K562 (cell line): ENCODE data around the gene PPP1R14D. TPM values are rescaled to one million over a fixed set of nuclear protein-coding genes. Genes with fewer than 3 reads are reported as not detected.
"Not testable (repeated sequence)": the region's sequence is repeated elsewhere in the genome, so short reads cannot be mapped to it uniquely, and the experiment has no call there.

Experiments
- ATAC-seq: fragments of 200-7000 bp; cut with Tn5 transposase; 3 replicates; pipeline ENCODE4 v1.9.1; 2020; ENCODE audit warnings: moderate library complexity
- BruUV-seq: library from RNA; stranded (reverse); fragments of 400-500 nt; replicated peaks from 2 replicates; lab custom pipeline; 2021; lab: Mats Ljungman, UMichigan
- CTCF ChIA-PET: fragments of 300-600 bp; formaldehyde crosslinking; extraction: SDS; loops from one replicate; lab custom pipeline; 2021; ENCODE audit warnings: low intra/inter-chr PET ratio; lab: Yijun Ruan, JAX
- POLR2A ChIA-PET: fragments of 300-600, 350-650 bp; sonication (Branson Sonifier 250); formaldehyde crosslinking; extraction: SDS; loops from one replicate; lab custom pipeline; 2021; ENCODE audit warnings: antibody characterized with exemption, inconsistent platforms; lab: Yijun Ruan, JAX
- DNase-seq, 4 experiments: peaks; one replicate each; pipeline versions ENCODE4 v3.0.0 to v3.0.0-alpha.2; 2011 to 2018; ENCODE audit warnings: low spot score in 3 of 4, mixed read lengths in 3 of 4; ENCODE audit errors: extremely low read depth in 1 of 4
- FAIRE-seq: peaks from 2 replicates; lab custom pipeline; 2011; peaks lifted over from hg19 to GRCh38; lab: Jason Lieb, UNC
- H2AFZ ChIP-seq: 2 replicates; pipeline ENCODE4 v1.6.0; 2011; ENCODE audit warnings: low read depth, low read length, control low read depth, inconsistent platforms
- H3K27ac ChIP-seq: fragments of 200-600 bp; 3 replicates; pipeline ENCODE4 v1.8.0; 2011; ENCODE audit warnings: low read depth, mild to moderate bottlenecking, control low read depth, inconsistent platforms, low read length, moderate library complexity, mixed read lengths; ENCODE audit errors: extremely low read depth
- H3K27me3 ChIP-seq, 2 experiments: fragments of 300-600 bp in 1 of 2; 2 replicates in 1 of 2; 3 replicates in 1 of 2; pipeline versions ENCODE4 v1.6.0 to v1.8.0; 2011; ENCODE audit warnings: inconsistent platforms in 2 of 2, low read length in 2 of 2, mild to moderate bottlenecking in 1 of 2, mixed read lengths in 1 of 2, moderate library complexity in 1 of 2; ENCODE audit not compliant: control insufficient read depth in 2 of 2, insufficient read depth in 2 of 2
- H3K36me3 ChIP-seq: fragments of 300-600 bp; 3 replicates; pipeline ENCODE4 v1.8.0; 2011; ENCODE audit warnings: mild to moderate bottlenecking, low read length, inconsistent platforms; ENCODE audit not compliant: control insufficient read depth, insufficient read depth
- H3K4me1 ChIP-seq, 2 experiments: fragments of 200-600 bp in 1 of 2; replicated peaks in 1 of 2; 2 replicates in 1 of 2; 3 replicates in 1 of 2; pipeline versions ENCODE4 v1.5.1 to v1.8.0; 2011; ENCODE audit warnings: inconsistent platforms in 2 of 2, low read length in 2 of 2, mild to moderate bottlenecking in 1 of 2, mixed read lengths in 1 of 2, moderate library complexity in 1 of 2; ENCODE audit not compliant: control insufficient read depth in 2 of 2, insufficient read depth in 2 of 2
- H3K4me2 ChIP-seq: 2 replicates; pipeline ENCODE4 v1.6.1; 2011; ENCODE audit warnings: low read length, control low read depth, inconsistent platforms, mixed read lengths; ENCODE audit not compliant: insufficient read depth
- H3K4me3 ChIP-seq: fragments of 200-600 bp; sonication (generic), shearing (Covaris generic); 2 replicates; pipeline ENCODE4 v1.5.1; 2016; ENCODE audit warnings: control low read depth, inconsistent platforms
- H3K79me2 ChIP-seq: fragments of 200-600 bp; 3 replicates; pipeline ENCODE4 v1.8.0; 2011; ENCODE audit warnings: low read length, inconsistent platforms; ENCODE audit not compliant: control insufficient read depth, insufficient read depth
- H3K9ac ChIP-seq, 2 experiments: 2 replicates each; pipeline versions ENCODE4 v1.6.0 to v1.6.1; 2011; ENCODE audit warnings: low read depth in 2 of 2, low read length in 2 of 2, control low read depth in 1 of 2, inconsistent platforms in 1 of 2, mild to moderate bottlenecking in 1 of 2, mixed read lengths in 1 of 2; ENCODE audit not compliant: insufficient read depth in 1 of 2
- H3K9me1 ChIP-seq: one replicate; pipeline ENCODE4 v1.6.0; 2011; ENCODE audit warnings: inconsistent platforms, mild to moderate bottlenecking, low read length, moderate library complexity; ENCODE audit not compliant: control insufficient read depth, insufficient read depth
- H3K9me3 ChIP-seq: replicated peaks from 2 replicates; pipeline ENCODE4 v1.5.1; 2011; ENCODE audit warnings: low read depth, low read length, inconsistent platforms; ENCODE audit not compliant: control insufficient read depth, insufficient read depth
- H4K20me1 ChIP-seq: replicated peaks from 2 replicates; pipeline ENCODE4 v1.6.1; 2011; ENCODE audit warnings: low read length, inconsistent platforms, mixed read lengths; ENCODE audit not compliant: control insufficient read depth, insufficient read depth
- BCOR ChIP-seq: fragments of 450-650 bp; IDR thresholded peaks from 2 replicates; pipeline ENCODE4 v1.6.1; 2016
- CTCF ChIP-seq, 3 experiments: IDR thresholded peaks in 2 of 3; conservative IDR thresholded peaks in 1 of 3; 2 replicates each; pipeline ENCODE4 v1.5.1; 2011 to 2012; ENCODE audit warnings: low read length in 3 of 3, mild to moderate bottlenecking in 3 of 3, control low read depth in 2 of 3, improper control_type of control experiment in 1 of 3, inconsistent platforms in 1 of 3, low read depth in 1 of 3, mixed read lengths in 1 of 3, moderate library complexity in 1 of 3; ENCODE audit not compliant: insufficient read depth in 2 of 3
- RBM22 ChIP-seq: fragments of 200-400 bp; formaldehyde crosslinking; IDR thresholded peaks from 2 replicates; pipeline ENCODE4 v1.6.1; 2018; ENCODE audit warnings: low read length, low read depth; ENCODE audit not compliant: poor library complexity, severe bottlenecking
- TFAP4 ChIP-seq: sonication (generic); formaldehyde crosslinking; IDR thresholded peaks from 2 replicates; pipeline ENCODE4 v1.8.0; 2022; ENCODE audit warnings: missing genetic modification reagents, mild to moderate bottlenecking, moderate library complexity, borderline replicate concordance
- TOE1 ChIP-seq, 2 experiments: fragments of 450-650 bp in 1 of 2; sonication (generic) in 1 of 2; formaldehyde crosslinking in 1 of 2; IDR thresholded peaks; 2 replicates each; pipeline versions ENCODE4 v1.7.1 to v1.8.0; 2016 to 2022; ENCODE audit warnings: borderline replicate concordance in 2 of 2, mild to moderate bottlenecking in 2 of 2, antibody characterized with exemption in 1 of 2, inconsistent platforms in 1 of 2, low read depth in 1 of 2, missing genetic modification reagents in 1 of 2, moderate library complexity in 1 of 2
- ZNF384 ChIP-seq: IDR thresholded peaks from 2 replicates; pipeline ENCODE4 v1.6.1; 2012; ENCODE audit warnings: low read depth, low read length, improper control_type of control experiment
- whole genome bisulfite sequencing: fragments of 100-300 bp; shearing (Covaris generic); methylation state at CpG from one replicate; pipeline ENCODE4 v1.1.6; 2016; ENCODE audit warnings: low coverage, mixed read lengths; ENCODE audit not compliant: insufficient coverage; ENCODE audit errors: missing lambda C conversion rate; 5-methylcytosine and 5-hydroxymethylcytosine counted together
- in situ Hi-C: fragments of 300-500 bp; cut with MboI; formaldehyde crosslinking; loops from 4 replicates; pipeline ENCODE4 v1.15.0; 2018; ENCODE audit warnings: inconsistent platforms, mixed read lengths
- intact Hi-C: fragments of 100-400 bp; cut with micrococcal nuclease; formaldehyde crosslinking; loops from 2 replicates; pipeline ENCODE4 v1.14.2; 2022
- polyA plus RNA-seq, 8 experiments: library from polyadenylated mRNA; depleted of rRNA in 4 of 8; stranded (reverse) in 5 of 8; unstranded in 3 of 8; fragments of >200 nt; fragmentation: Nextera tagmentation in 2 of 8; fragmentation: Illumina TruSeq in 1 of 8; extraction: Ambion mirVana in 2 of 8; extraction: Trizol in 1 of 8; gene quantifications; 2 replicates each; pipeline versions ENCODE4 v1.2.1 to v1.2.3, GENCODE V29; 2011 to 2014; ENCODE audit warnings: inconsistent platforms in 1 of 8, missing spikeins in 1 of 8
- total RNA-seq, 7 experiments: library from RNA; depleted of rRNA in 6 of 7; stranded (reverse); fragments of >200 nt in 6 of 7; fragmentation: Illumina TruSeq in 2 of 7; extraction: Trizol in 2 of 7; gene quantifications; 2 replicates each; pipeline versions ENCODE4 v1.2.1 to v1.2.3, GENCODE V29; 2011 to 2021; ENCODE audit warnings: low replicate concordance in 1 of 7

The PPP1R14D gene
- total and polyA plus RNA-seq, 9 of the 15 experiments (the other 6 are each of a cell fraction or from before 2014, with no cell fraction given) = 0.11 to 0.18 TPM; not detected in 7

GRCh38 chr15:40861147-40861546, 32.6 kb upstream of the PPP1R14D start:
- TF ChIP-seq BCOR (peak; percentile 46; the same call in 1 of the 2 replicates), ZNF384 (peak; percentile 84)
- peaks cover 21 to 23% of the 10 kb centered on the region in 2 experiments; a peak in 3 of 5 replicates for H3K4me1 ChIP-seq
- ChIA-PET POLR2A (interaction anchor here (1.0 to 8.2 kb wide), 3 partner anchors 11 to 302 kb away, joined by 3 to 72 read pairs (median 3); partner anchors contain the start of gene RHOV), CTCF (interaction anchor here (6.2 kb wide), 1 partner anchor 32 kb away, joined by 75 read pairs; the partner anchor contains the start of gene VPS18)
- H3K27ac ChIP-seq, H4K20me1 ChIP-seq, H3K9me1 ChIP-seq, BruUV-seq, H3K9me3 ChIP-seq, H3K36me3 ChIP-seq, intact Hi-C loops, H3K79me2 ChIP-seq, H3K4me3 ChIP-seq, H3K27me3 ChIP-seq, in situ Hi-C loops, H3K4me2 ChIP-seq: not testable (repeated sequence)
- 14% methylated on average over 3 of the region's 4 CpGs for WGBS
- peak overlapping the region; percentile 85 for H2AFZ ChIP-seq
- peak; percentile 44 for FAIRE-seq
- peak; percentile 11; the same call in 1 of the 3 replicates for ATAC-seq
- H3K9ac ChIP-seq = peak overlapping the region in 1 of 2 experiments; percentile 26; a peak in 1 of 4 replicates
- peak in 1 of 4 experiments; percentile 46 for DNase-seq

GRCh38 chr15:40859206-40859851, 30.8 kb upstream of the PPP1R14D start:
- FAIRE-seq (peak; percentile 89), DNase-seq (peak; percentile 82 to 90 (median 84)), ATAC-seq (peak; percentile 87)
- no TSS peak for BruUV-seq
- WGBS = 33% methylated on average over 18 of the region's 18 CpGs
- H3K4me3 ChIP-seq = no peak overlapping the region
- no peaks in the 10 kb centered on the region for H3K9me1 ChIP-seq
- peaks cover 21 to 25% of the 10 kb centered on the region in 2 experiments; a peak in 4 of 5 replicates for H3K4me1 ChIP-seq
- in situ Hi-C loops (loop anchor here (5.0 kb wide), 1 partner anchor 33 kb away; the partner anchor contains the start of gene VPS18), intact Hi-C loops (loop anchor here (5.0 to 10.0 kb wide), 2 partner anchors 72 to 185 kb away; no protein-coding TSS in a partner anchor)
- H3K9ac ChIP-seq = no peak overlapping the region
- no peaks in the 10 kb centered on the region for H4K20me1 ChIP-seq
- no peaks in the 10 kb centered on the region for H3K36me3 ChIP-seq
- H3K79me2 ChIP-seq = no peaks in the 10 kb centered on the region
- ChIA-PET POLR2A (interaction anchor here (1.0 to 8.2 kb wide), 5 partner anchors 13 to 292 kb away, joined by 3 to 72 read pairs (median 7); partner anchors contain the start of genes RHOV and VPS18), CTCF (interaction anchor here (0.5 to 6.2 kb wide), 3 partner anchors 19 to 470 kb away, joined by 3 to 75 read pairs (median 4); partner anchors contain the start of gene VPS18)
- 0 out of 2 replicates have a peak overlapping the region, but pooled peaks have one; percentile 7 for H3K4me2 ChIP-seq
- peak overlapping the region; percentile 95 for H2AFZ ChIP-seq
- H3K27ac ChIP-seq = no peak overlapping the region
- no peaks in the 10 kb centered on the region for H3K9me3 ChIP-seq
- no peaks in the 10 kb centered on the region; a peak in 1 of 5 replicates for H3K27me3 ChIP-seq
- TF ChIP-seq RBM22 (no peak), CTCF (IDR thresholded peaks at IDR 0.05 in 2 of 3, conservative IDR thresholded peaks at IDR 0.05 in 1 of 3; ENCODE audit: insufficient read depth in 2 of 3, low read depth in 1 of 3, low read length in 3 of 3) (peak; percentile 92 to 94 (median 92)), TFAP4 (peak; percentile 89), TOE1 (IDR thresholded peaks at IDR 0.05; ENCODE audit: borderline replicate concordance) (0 out of 2 replicates have a peak, but pooled peaks have one; percentile 31), TOE1 (CRISPR knock-in tag; IDR thresholded peaks at IDR 0.05; ENCODE audit: borderline replicate concordance, low read depth) (no peak)
